SK-N-SH treated with all-trans-retinoic acid at 6 μM for 48 hours (cell line): ENCODE measurements around the gene POLR1C.

ENCODE experiments used
- ATAC-seq: fragments of 200-7000 bp; cut with Tn5 transposase; 3 replicates; pipeline ENCODE4 v1.9.1; 2020; ENCODE audit warnings: mild to moderate bottlenecking, moderate library complexity
- ARNTL ChIP-seq: fragments of 450-650 bp; formaldehyde crosslinking; IDR thresholded peaks from 2 replicates; pipeline ENCODE4 v1.5.0; 2020; ENCODE audit warnings: low read depth, mild to moderate bottlenecking, moderate library complexity, borderline replicate concordance
- BACH2 ChIP-seq: fragments of 250-450 bp; sonication (Bioruptor Pico); IDR thresholded peaks from 2 replicates; pipeline ENCODE4 v1.9.0; 2021; ENCODE audit warnings: mild to moderate bottlenecking, borderline replicate concordance
- CREB5 ChIP-seq: fragments of 250-450 bp; sonication (Bioruptor Pico); IDR thresholded peaks from 2 replicates; pipeline ENCODE4 v1.5.1; 2020; ENCODE audit warnings: low read depth, mild to moderate bottlenecking, moderate library complexity
- CSDC2 ChIP-seq: fragments of 250-450 bp; sonication (Bioruptor Pico); IDR thresholded peaks from 2 replicates; pipeline ENCODE4 v1.5.0; 2020; ENCODE audit warnings: mild to moderate bottlenecking, moderate library complexity
- ESRRG ChIP-seq: fragments of 250-450 bp; sonication (Bioruptor Pico); IDR thresholded peaks from 2 replicates; pipeline ENCODE4 v1.6.1; 2021; ENCODE audit warnings: mild to moderate bottlenecking
- GLIS3 ChIP-seq: fragments of 250-450 bp; sonication (Bioruptor Pico); IDR thresholded peaks from 2 replicates; pipeline ENCODE4 v1.5.0; 2020; ENCODE audit warnings: mild to moderate bottlenecking, moderate library complexity
- ISL1 ChIP-seq: fragments of 250-450 bp; sonication (Bioruptor Pico); IDR thresholded peaks from 2 replicates; pipeline ENCODE4 v2.1.2; 2022; ENCODE audit warnings: mild to moderate bottlenecking, moderate library complexity
- OSR1 ChIP-seq: fragments of 250-450 bp; sonication (Bioruptor Pico); IDR thresholded peaks from 2 replicates; pipeline ENCODE4 v1.8.0; 2022; ENCODE audit warnings: moderate library complexity, mild to moderate bottlenecking, inconsistent platforms
- RARB ChIP-seq: fragments of 250-450 bp; sonication (Bioruptor Pico); IDR thresholded peaks from 2 replicates; pipeline ENCODE4 v1.8.0; 2021; ENCODE audit warnings: mild to moderate bottlenecking, moderate library complexity
- SNAI2 ChIP-seq: fragments of 250-450 bp; sonication (Bioruptor Pico); IDR thresholded peaks from 2 replicates; pipeline ENCODE4 v1.5.0; 2020; ENCODE audit warnings: mild to moderate bottlenecking, moderate library complexity
- TCF4 ChIP-seq: fragments of 250-450 bp; sonication (Bioruptor Pico); IDR thresholded peaks from 2 replicates; pipeline ENCODE4 v1.8.0; 2021; ENCODE audit warnings: mild to moderate bottlenecking, moderate library complexity, borderline replicate concordance
- TOX ChIP-seq: fragments of 250-450 bp; sonication (Bioruptor Pico); IDR thresholded peaks from 2 replicates; pipeline ENCODE4 v1.8.0; 2021; ENCODE audit warnings: mild to moderate bottlenecking, moderate library complexity, borderline replicate concordance
- ZC3H10 ChIP-seq: fragments of 250-450 bp; sonication (Bioruptor Pico); IDR thresholded peaks from 2 replicates; pipeline ENCODE4 v1.5.1; 2021; ENCODE audit warnings: mild to moderate bottlenecking, moderate library complexity
- ZFP3 ChIP-seq: fragments of 250-450 bp; sonication (Bioruptor Pico); IDR thresholded peaks from 2 replicates; pipeline ENCODE4 v1.5.0; 2020; ENCODE audit warnings: mild to moderate bottlenecking, moderate library complexity
- ZFP30 ChIP-seq: fragments of 450-650 bp; formaldehyde crosslinking; IDR thresholded peaks from 2 replicates; pipeline ENCODE4 v1.5.0; 2022; ENCODE audit warnings: mild to moderate bottlenecking, moderate library complexity
- ZNF565 ChIP-seq: fragments of 450-650 bp; formaldehyde crosslinking; conservative IDR thresholded peaks from 2 replicates; pipeline ENCODE4 v1.5.0; 2020; ENCODE audit warnings: low read depth, mild to moderate bottlenecking, moderate library complexity
- ZNF70 ChIP-seq: fragments of 450-650 bp; formaldehyde crosslinking; IDR thresholded peaks from 2 replicates; pipeline ENCODE4 v1.5.0; 2020; ENCODE audit warnings: mild to moderate bottlenecking, moderate library complexity
- ZNF8 ChIP-seq: fragments of 450-650 bp; formaldehyde crosslinking; IDR thresholded peaks from 2 replicates; pipeline ENCODE4 v1.5.0; 2020; ENCODE audit warnings: mild to moderate bottlenecking, moderate library complexity
- TF ChIP-seq, protein P1 (sequence below): fragments of 250-450 bp; sonication (Bioruptor Pico); IDR thresholded peaks from 2 replicates; pipeline ENCODE4 v1.8.0; 2021; ENCODE audit warnings: low read depth, mild to moderate bottlenecking, moderate library complexity, borderline replicate concordance
- TF ChIP-seq, protein P2 (sequence below): fragments of 250-450 bp; sonication (Bioruptor Pico); IDR thresholded peaks from 2 replicates; pipeline ENCODE4 v1.5.1; 2021; ENCODE audit warnings: mild to moderate bottlenecking, moderate library complexity
- TF ChIP-seq, protein P3 (sequence below): fragments of 250-450 bp; sonication (Bioruptor Pico); IDR thresholded peaks from 2 replicates; pipeline ENCODE4 v1.8.0; 2020; ENCODE audit warnings: mild to moderate bottlenecking, moderate library complexity, borderline replicate concordance
- TF ChIP-seq, protein P4 (sequence below): fragments of 250-450 bp; sonication (Bioruptor Pico); IDR thresholded peaks from 2 replicates; pipeline ENCODE4 v1.5.0; 2020; ENCODE audit warnings: mild to moderate bottlenecking, moderate library complexity

Gene POLR1C

DNA sequence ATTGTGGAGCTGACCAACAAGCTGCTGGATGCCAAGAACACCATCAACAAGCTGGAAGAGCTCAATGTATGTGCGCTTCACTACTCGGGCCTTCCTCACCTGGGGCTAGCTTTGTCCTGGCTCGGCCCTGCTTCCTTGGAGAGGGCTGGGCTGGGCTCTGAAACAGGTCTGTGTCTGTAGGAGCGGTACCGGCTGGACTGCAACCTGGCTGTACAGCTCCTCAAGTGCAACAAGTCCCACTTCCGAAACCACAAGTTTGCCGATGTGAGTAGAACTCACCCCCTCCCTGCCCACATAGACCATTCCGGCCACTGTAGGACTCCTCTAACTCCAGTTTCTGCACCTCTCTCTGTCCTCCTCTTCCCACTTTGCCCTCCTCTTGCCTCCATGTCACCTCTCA is 13.4 kb upstream of the POLR1C start:
- ATAC-seq, result no peak
- TF ChIP-seq ZC3H10 (no peak), TOX (CRISPR knock-in tag) (no peak), ZFP30 (CRISPR knock-in tag) (no peak), GLIS3 (no peak), ARNTL (CRISPR knock-in tag) (no peak), ZFP3 (no peak), ZNF565 (CRISPR knock-in tag) (no peak), CREB5 (CRISPR knock-in tag) (no peak), BACH2 (CRISPR knock-in tag) (no peak), TCF4 (CRISPR knock-in tag) (no peak), RARB (no peak), OSR1 (no peak), ISL1 (CRISPR knock-in tag) (no peak), ZNF70 (no peak), CSDC2 (no peak), SNAI2 (CRISPR knock-in tag) (no peak)
- TF ChIP-seq, protein P1, sequence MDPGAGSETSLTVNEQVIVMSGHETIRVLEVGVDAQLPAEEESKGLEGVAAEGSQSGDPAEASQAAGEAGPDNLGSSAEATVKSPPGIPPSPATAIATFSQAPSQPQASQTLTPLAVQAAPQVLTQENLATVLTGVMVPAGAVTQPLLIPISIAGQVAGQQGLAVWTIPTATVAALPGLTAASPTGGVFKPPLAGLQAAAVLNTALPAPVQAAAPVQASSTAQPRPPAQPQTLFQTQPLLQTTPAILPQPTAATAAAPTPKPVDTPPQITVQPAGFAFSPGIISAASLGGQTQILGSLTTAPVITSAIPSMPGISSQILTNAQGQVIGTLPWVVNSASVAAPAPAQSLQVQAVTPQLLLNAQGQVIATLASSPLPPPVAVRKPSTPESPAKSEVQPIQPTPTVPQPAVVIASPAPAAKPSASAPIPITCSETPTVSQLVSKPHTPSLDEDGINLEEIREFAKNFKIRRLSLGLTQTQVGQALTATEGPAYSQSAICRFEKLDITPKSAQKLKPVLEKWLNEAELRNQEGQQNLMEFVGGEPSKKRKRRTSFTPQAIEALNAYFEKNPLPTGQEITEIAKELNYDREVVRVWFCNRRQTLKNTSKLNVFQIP, result no peak
- TF ChIP-seq, protein P2, sequence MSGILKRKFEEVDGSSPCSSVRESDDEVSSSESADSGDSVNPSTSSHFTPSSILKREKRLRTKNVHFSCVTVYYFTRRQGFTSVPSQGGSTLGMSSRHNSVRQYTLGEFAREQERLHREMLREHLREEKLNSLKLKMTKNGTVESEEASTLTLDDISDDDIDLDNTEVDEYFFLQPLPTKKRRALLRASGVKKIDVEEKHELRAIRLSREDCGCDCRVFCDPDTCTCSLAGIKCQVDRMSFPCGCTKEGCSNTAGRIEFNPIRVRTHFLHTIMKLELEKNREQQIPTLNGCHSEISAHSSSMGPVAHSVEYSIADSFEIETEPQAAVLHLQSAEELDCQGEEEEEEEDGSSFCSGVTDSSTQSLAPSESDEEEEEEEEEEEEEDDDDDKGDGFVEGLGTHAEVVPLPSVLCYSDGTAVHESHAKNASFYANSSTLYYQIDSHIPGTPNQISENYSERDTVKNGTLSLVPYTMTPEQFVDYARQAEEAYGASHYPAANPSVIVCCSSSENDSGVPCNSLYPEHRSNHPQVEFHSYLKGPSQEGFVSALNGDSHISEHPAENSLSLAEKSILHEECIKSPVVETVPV, result no peak
- TF ChIP-seq, protein P3, sequence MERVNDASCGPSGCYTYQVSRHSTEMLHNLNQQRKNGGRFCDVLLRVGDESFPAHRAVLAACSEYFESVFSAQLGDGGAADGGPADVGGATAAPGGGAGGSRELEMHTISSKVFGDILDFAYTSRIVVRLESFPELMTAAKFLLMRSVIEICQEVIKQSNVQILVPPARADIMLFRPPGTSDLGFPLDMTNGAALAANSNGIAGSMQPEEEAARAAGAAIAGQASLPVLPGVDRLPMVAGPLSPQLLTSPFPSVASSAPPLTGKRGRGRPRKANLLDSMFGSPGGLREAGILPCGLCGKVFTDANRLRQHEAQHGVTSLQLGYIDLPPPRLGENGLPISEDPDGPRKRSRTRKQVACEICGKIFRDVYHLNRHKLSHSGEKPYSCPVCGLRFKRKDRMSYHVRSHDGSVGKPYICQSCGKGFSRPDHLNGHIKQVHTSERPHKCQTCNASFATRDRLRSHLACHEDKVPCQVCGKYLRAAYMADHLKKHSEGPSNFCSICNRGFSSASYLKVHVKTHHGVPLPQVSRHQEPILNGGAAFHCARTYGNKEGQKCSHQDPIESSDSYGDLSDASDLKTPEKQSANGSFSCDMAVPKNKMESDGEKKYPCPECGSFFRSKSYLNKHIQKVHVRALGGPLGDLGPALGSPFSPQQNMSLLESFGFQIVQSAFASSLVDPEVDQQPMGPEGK (CRISPR knock-in tag), result no peak
- TF ChIP-seq, protein P4, sequence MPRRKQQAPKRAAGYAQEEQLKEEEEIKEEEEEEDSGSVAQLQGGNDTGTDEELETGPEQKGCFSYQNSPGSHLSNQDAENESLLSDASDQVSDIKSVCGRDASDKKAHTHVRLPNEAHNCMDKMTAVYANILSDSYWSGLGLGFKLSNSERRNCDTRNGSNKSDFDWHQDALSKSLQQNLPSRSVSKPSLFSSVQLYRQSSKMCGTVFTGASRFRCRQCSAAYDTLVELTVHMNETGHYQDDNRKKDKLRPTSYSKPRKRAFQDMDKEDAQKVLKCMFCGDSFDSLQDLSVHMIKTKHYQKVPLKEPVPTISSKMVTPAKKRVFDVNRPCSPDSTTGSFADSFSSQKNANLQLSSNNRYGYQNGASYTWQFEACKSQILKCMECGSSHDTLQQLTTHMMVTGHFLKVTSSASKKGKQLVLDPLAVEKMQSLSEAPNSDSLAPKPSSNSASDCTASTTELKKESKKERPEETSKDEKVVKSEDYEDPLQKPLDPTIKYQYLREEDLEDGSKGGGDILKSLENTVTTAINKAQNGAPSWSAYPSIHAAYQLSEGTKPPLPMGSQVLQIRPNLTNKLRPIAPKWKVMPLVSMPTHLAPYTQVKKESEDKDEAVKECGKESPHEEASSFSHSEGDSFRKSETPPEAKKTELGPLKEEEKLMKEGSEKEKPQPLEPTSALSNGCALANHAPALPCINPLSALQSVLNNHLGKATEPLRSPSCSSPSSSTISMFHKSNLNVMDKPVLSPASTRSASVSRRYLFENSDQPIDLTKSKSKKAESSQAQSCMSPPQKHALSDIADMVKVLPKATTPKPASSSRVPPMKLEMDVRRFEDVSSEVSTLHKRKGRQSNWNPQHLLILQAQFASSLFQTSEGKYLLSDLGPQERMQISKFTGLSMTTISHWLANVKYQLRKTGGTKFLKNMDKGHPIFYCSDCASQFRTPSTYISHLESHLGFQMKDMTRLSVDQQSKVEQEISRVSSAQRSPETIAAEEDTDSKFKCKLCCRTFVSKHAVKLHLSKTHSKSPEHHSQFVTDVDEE (CRISPR knock-in tag), result no peak

DNA sequence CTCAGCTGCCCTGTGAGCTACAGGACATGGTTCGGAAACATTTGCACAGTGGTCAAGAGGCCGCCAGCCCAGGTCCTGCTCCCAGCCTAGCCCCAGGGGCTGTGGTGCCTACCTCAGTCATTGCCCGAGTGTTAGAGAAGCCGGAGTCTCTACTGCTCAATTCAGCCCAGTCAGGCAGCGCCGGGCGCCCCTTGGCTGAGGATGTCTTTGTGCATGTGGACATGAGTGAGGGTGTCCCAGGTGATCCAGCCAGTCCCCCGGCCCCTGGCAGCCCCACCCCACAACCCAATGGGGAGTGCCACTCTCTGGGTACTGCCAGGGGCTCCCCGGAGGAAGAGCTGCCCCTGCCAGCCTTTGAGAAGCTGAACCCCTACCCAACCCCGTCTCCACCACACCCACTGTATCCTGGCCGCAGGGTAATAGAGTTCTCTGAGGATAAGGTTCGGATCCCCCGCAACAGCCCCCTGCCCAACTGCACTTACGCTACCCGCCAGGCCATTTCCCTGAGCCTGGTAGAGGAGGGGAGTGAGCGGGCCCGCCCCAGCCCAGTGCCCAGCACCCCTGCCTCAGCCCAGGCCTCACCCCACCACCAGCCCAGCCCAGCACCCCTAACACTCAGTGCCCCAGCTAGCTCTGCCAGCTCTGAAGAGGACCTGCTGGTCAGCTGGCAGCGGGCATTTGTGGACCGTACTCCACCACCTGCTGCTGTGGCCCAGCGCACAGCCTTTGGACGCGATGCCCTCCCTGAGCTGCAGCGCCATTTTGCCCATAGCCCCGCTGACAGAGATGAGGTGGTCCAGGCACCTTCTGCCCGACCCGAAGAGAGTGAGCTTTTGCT is 11.9 kb upstream of the POLR1C start:
- no peak for TF ChIP-seq RARB
- TF ChIP-seq ZNF8 (CRISPR knock-in tag), result no peak
- TF ChIP-seq ESRRG (CRISPR knock-in tag), result no peak
- no peak for TF ChIP-seq TCF4 (CRISPR knock-in tag)
- no peak for TF ChIP-seq SNAI2 (CRISPR knock-in tag)
- TF ChIP-seq BACH2 (CRISPR knock-in tag), result no peak
- TF ChIP-seq ZNF70, result no peak
- TF ChIP-seq, protein P3 (CRISPR knock-in tag), result no peak
- no peak for TF ChIP-seq ZNF565 (CRISPR knock-in tag)
- TF ChIP-seq CSDC2, result no peak
- TF ChIP-seq, protein P2, result no peak
- TF ChIP-seq, protein P1, result no peak
- TF ChIP-seq ISL1 (CRISPR knock-in tag), result no peak
- TF ChIP-seq CREB5 (CRISPR knock-in tag), result no peak
- TF ChIP-seq ZFP3, result no peak
- TF ChIP-seq OSR1, result no peak
- no peak for ATAC-seq
